ENCODE measurements around the gene LIPT2.

- TF ChIP-seq CTCF (IDR thresholded peaks at IDR 0.05) (peak; percentile 52 to 87 (median 84)), POLR2A (IDR thresholded peaks at IDR 0.05) (no peak)
Measured at GRCh38 chr11:74449369-74449931, 44.1 kb downstream of the LIPT2 start.
